Psoas muscle (tissue), 8 donors: ENCODE data around the gene SLC9C2. TPM values are rescaled to one million over a fixed set of nuclear protein-coding genes. Genes with fewer than 3 reads are reported as not detected.

Experiments
- ATAC-seq, 4 donors: fragments of 200-7000 bp; cut with Tn5 transposase; one replicate each; pipeline ENCODE4 v1.9.1; 2020; ENCODE audit warnings: moderate library complexity in 3 of 4, mild to moderate bottlenecking in 2 of 4
- DNase-seq, 2 donors: peaks; one replicate each; pipeline ENCODE4 v3.0.0-alpha.2; 2020
- H3K27ac ChIP-seq: fragments of 200-600 bp; one replicate; pipeline ENCODE4 v1.8.0; 2022
- H3K27me3 ChIP-seq, 3 donors: fragments of 200-600 bp in 1 of 3; one replicate each; pipeline versions ENCODE4 v1.6.1 to v1.8.0; 2013 to 2022; ENCODE audit warnings: low read length in 2 of 3, mild to moderate bottlenecking in 2 of 3, moderate library complexity in 1 of 3; ENCODE audit not compliant: insufficient read depth in 3 of 3
- H3K36me3 ChIP-seq, 2 donors: fragments of 200-600 bp in 1 of 2; one replicate each; pipeline versions ENCODE4 v1.6.1 to v1.8.0; 2013 to 2022; ENCODE audit warnings: low read depth in 1 of 2, mild to moderate bottlenecking in 1 of 2, moderate library complexity in 1 of 2; ENCODE audit not compliant: insufficient read depth in 1 of 2
- H3K4me1 ChIP-seq: fragments of 200-600 bp; one replicate; pipeline ENCODE4 v1.8.0; 2022
- H3K4me3 ChIP-seq: fragments of 200-600 bp; one replicate; pipeline ENCODE4 v1.8.0; 2022; ENCODE audit warnings: mild to moderate bottlenecking
- H3K9me3 ChIP-seq: fragments of 200-600 bp; one replicate; pipeline ENCODE4 v1.8.0; 2022
- WGBS, 3 donors: extraction: QIAGEN DNeasy Blood & Tissue Kit; methylation state at CpG; one replicate each; pipeline versions ENCODE4 v1.1.6 to v1.1.7; 2013; 5-methylcytosine and 5-hydroxymethylcytosine counted together
- intact Hi-C, 2 donors: fragments of 100-400 bp; cut with DNase I; formaldehyde crosslinking; loops; one replicate each; pipeline versions ENCODE4 v1.11.0 to v1.14.2; 2022
- polyA plus RNA-seq, 3 donors: library from polyadenylated mRNA; stranded (reverse); fragments of 200-250 nt; gene quantifications; one replicate each; pipeline ENCODE4 v1.2.3, GENCODE V29; 2013
- total RNA-seq, 4 donors: library from RNA; stranded (reverse); fragmentation: NEBNext Ultra II Directional in 2 of 4; extraction: Animal tissue kit (Norgen Biotek cat#: 25700) in 2 of 4; gene quantifications; one replicate each; pipeline versions ENCODE4 v1.2.1 to v1.2.4, GENCODE V29; 2021 to 2023
- TF ChIP-seq, protein P1 (sequence below): fragments of 200-600 bp; IDR thresholded peaks from one replicate; pipeline ENCODE4 v1.8.0; 2022; ENCODE audit warnings: antibody characterized with exemption
- donor health status: healthy with polysubstance abuse.
- donor health status: DM: no; HTN: no; CAD: no; lungs with moderate emphysema.
- donor health status: Bipolar disorder and iron deficiency.
- donor health status: healthy.
- donor health status: DM: yes; HTN: yes; CAD: no.
- donor health status: DM: no; HTN: no; CAD: no.
- donor health status: DM: no; HTN: no; CAD: no.
- donor health status: DM: yes; HTN: yes; CAD: no.

Gene SLC9C2
- total and polyA plus RNA-seq, 7 donors, result not detected

DNA sequence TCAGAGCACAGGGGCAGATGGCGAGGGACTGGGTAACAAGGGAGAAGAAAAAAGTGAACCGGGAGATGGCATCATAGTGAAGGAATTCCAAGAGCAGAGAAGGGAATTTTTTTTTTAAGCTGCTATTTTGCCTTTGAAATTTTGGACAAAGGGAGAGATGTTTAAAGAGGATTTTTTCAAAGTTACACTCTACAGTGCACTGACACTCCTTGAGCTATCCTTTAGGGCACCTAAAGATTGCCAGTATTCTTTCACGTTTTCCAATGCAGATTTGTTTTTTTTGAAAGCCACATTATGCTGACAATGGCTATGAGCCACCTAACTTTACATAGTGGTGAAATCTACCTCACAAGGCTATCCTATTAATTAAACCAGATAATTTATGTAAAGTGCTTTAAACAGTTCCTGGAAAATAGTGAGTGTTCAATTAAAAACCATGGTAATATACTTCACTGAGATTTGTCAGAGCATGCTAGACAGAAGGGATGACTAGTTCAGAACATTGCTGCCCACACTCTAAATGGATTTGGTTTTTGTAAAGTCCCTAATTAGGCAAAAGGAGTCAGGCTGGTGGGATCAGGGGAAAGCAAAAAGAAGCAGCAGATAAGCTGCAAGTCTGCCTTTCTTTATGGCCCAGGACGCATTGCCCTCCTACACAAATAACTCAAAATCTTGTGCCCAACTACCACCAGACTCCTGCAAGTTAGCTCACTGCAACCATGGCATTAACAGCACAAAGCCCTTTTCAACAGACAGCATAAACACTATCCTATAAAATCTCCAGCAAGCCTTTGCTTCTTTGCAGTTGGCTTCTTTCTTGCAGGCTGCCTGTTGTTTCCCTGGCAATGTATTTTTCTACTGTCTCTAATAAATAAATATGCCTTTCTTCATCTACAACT is 71.8 kb downstream of the SLC9C2 start:
- no peak for ATAC-seq
- WGBS, 3 donors, result 54 to 63% (median 57%) methylated on average over 4 of the region's 4 CpGs
- H3K27ac ChIP-seq, result no peak overlapping the region

DNA sequence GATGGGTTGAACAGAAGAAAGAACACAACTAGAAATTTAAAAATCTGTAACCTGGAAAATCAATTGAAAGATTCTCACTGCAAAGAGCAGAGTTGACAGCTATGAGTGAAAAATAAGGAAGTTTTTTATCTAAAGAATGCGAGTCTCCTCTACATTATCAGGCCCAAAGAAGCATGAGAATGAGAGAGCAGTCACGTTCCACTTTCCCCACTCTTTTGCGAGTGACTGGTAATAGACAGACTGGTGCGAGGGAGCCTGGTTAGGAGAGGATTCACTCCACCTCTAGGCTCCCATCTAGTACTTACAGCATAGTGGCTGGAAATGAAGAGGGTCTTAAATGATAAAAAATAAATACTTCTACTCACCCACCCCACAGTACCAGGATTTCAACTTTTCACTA is 73.8 kb downstream of the SLC9C2 start:
- TF ChIP-seq, protein P1, sequence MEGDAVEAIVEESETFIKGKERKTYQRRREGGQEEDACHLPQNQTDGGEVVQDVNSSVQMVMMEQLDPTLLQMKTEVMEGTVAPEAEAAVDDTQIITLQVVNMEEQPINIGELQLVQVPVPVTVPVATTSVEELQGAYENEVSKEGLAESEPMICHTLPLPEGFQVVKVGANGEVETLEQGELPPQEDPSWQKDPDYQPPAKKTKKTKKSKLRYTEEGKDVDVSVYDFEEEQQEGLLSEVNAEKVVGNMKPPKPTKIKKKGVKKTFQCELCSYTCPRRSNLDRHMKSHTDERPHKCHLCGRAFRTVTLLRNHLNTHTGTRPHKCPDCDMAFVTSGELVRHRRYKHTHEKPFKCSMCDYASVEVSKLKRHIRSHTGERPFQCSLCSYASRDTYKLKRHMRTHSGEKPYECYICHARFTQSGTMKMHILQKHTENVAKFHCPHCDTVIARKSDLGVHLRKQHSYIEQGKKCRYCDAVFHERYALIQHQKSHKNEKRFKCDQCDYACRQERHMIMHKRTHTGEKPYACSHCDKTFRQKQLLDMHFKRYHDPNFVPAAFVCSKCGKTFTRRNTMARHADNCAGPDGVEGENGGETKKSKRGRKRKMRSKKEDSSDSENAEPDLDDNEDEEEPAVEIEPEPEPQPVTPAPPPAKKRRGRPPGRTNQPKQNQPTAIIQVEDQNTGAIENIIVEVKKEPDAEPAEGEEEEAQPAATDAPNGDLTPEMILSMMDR, result no peak
- DNase-seq (no peak), ATAC-seq (no peak)
- 66 to 76% (median 70%) methylated on average over 4 of the region's 4 CpGs for WGBS, 3 donors
- no peak overlapping the region for H3K4me3 ChIP-seq
- no peaks in the 10 kb centered on the region for H3K36me3 ChIP-seq
- no peaks in the 10 kb centered on the region for H3K9me3 ChIP-seq
- H3K4me1 ChIP-seq, result no peaks in the 10 kb centered on the region
- no peaks in the 10 kb centered on the region for H3K27me3 ChIP-seq
- intact Hi-C loops, result no loop called here
- H3K27ac ChIP-seq, result no peak overlapping the region

More for the DNA sequence above, 71.8 kb downstream of the SLC9C2 start:
- intact Hi-C loops, result no loop called here
- Histone ChIP-seq H3K27me3 (no peaks in the 10 kb centered on the region), H3K36me3 (no peaks in the 10 kb centered on the region), H3K9me3 (no peaks in the 10 kb centered on the region), H3K4me1 (no peaks in the 10 kb centered on the region), H3K4me3 (no peak overlapping the region)
- DNase-seq, result no peak
- TF ChIP-seq, protein P1, result no peak

DNA sequence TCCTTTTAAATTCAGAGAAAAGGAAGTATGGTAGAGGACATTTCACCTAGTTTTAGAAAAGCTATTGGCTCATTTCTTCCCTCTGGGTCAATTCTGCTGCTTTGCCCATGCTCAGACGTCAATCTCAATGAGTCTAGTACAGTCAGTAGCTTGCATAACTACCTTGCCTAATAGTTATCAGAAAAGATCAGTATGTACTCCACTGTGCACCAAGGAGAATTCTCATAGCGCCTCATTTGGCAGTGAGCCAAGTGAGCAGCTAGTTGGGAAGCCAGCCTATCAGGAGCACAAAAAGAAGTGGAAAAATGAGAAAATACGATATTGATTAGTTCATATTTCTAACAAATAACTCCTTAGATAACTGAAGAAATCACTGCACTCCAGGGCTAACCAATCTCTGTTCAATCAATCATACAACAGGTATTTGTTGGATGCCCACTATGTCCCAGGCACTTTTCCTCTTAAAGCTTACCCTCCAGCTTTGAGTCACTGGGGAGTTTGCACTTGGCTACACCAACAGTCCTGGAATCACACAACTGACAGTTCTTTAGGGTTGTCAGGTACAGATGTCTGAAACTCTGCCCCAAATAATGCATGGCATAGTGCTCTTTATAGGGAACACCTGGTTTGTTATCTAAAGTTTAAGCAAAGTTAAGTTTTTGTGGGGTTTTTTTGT is 75.6 kb downstream of the SLC9C2 start:
- intact Hi-C loops, result no loop called here
- TF ChIP-seq, protein P1, result no peak
- no peaks in the 10 kb centered on the region for H3K4me1 ChIP-seq
- H3K27me3 ChIP-seq, result no peaks in the 10 kb centered on the region
- no peak overlapping the region for H3K27ac ChIP-seq
- DNase-seq (peak in 1 of 2 donors; percentile 29), ATAC-seq (peak in 3 of 4 donors; percentile 67 to 89 (median 88))
- no peaks in the 10 kb centered on the region for H3K36me3 ChIP-seq
- WGBS, 3 donors, result 33 to 48% (median 39%) methylated on average over 3 of the region's 3 CpGs
- H3K4me3 ChIP-seq, result no peak overlapping the region
- no peaks in the 10 kb centered on the region for H3K9me3 ChIP-seq

- intact Hi-C loops, result no loop called here
- no peak for DNase-seq
- ATAC-seq, result no peak
Observed at GRCh38 chr1:173525926-173526325, 76.9 kb downstream of the SLC9C2 start.

More at GRCh38 chr1:173525926-173526325, 76.9 kb downstream of the SLC9C2 start:
- Histone ChIP-seq H3K4me3 (no peak overlapping the region), H3K9me3 (no peaks in the 10 kb centered on the region), H3K27ac (no peak overlapping the region), H3K36me3 (no peaks in the 10 kb centered on the region), H3K4me1 (no peaks in the 10 kb centered on the region), H3K27me3 (no peaks in the 10 kb centered on the region)
- TF ChIP-seq, protein P1, result no peak
- 37 to 54% (median 54%) methylated on average over 1 of the region's 1 CpG for WGBS, 3 donors
